NT2/D1 (cell line): ENCODE data around the gene DMAC2.

Source experiments
- SUZ12 ChIP-seq: IDR thresholded peaks from 2 replicates; pipeline ENCODE4 v1.6.1; 2011; ENCODE audit not compliant: insufficient read length, insufficient read depth; ENCODE audit errors: extremely low read depth
- YY1 ChIP-seq: IDR thresholded peaks from 2 replicates; pipeline ENCODE4 v1.6.1; 2011; ENCODE audit not compliant: insufficient read length, insufficient read depth
- ZNF274 ChIP-seq: IDR thresholded peaks from 2 replicates; pipeline ENCODE4 v1.6.1; 2011; ENCODE audit warnings: mild to moderate bottlenecking, low read depth, low read length

DNA sequence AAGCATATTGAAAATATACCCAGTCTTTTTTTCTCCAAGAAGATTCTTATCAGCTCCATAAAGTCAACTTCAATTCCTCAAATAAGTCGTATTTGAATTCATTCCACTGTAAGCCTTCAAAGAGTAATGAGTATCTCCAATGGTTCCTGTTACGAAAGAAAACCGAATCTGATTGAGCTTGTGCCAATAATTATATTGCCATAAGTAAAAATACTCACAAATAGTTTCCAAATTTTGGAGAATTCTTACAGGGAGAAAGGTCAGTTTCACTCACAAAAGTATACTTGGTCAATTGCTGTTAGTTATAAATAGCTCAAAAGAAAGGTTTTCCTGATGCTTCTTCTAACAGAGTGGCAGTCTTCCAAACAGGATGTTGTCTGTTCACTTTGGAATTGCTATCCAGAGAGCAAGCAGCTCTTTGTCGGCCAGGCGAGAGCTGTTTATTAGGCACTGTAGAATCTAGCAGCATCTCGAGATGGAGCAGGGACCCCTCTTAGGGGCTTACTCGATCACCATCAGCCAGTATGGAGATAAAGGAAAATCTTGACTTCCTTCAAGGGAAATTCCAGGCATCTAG, 16.7 kb upstream of the DMAC2 start:
- no peak for TF ChIP-seq YY1
- TF ChIP-seq SUZ12: no peak
- no peak for TF ChIP-seq ZNF274
